GM23338 (cell line): ENCODE measurements around the gene CRADD. TPM values are rescaled to one million over a fixed set of nuclear protein-coding genes. Genes with fewer than 3 reads are reported as not detected.

ENCODE experiments used
- ATAC-seq: fragments of 200-7000 bp; cut with Tn5 transposase; 3 replicates; pipeline ENCODE4 v1.9.1; 2020
- DNase-seq: peaks from one replicate; pipeline ENCODE4 v3.0.0-alpha.2; 2015; ENCODE audit warnings: low spot score
- H2AFZ ChIP-seq: fragments of 200-600 bp; sonication (generic); 2 replicates; pipeline ENCODE4 v1.8.0; 2016; ENCODE audit warnings: antibody characterized with exemption, mild to moderate bottlenecking, moderate library complexity
- H3F3A ChIP-seq: fragments of 200-600 bp; sonication (generic); replicated peaks from 2 replicates; pipeline ENCODE4 v1.8.0; 2017; ENCODE audit warnings: antibody characterized with exemption, mixed run types, low read depth
- H3K27ac ChIP-seq: fragments of 200-600 bp; sonication (generic); 2 replicates; pipeline ENCODE4 v1.6.1; 2016; ENCODE audit warnings: low read depth
- H3K27me3 ChIP-seq: fragments of 200-600 bp; sonication (generic); 2 replicates; pipeline ENCODE4 v1.8.0; 2016; ENCODE audit warnings: mild to moderate bottlenecking, mixed run types, moderate library complexity; ENCODE audit not compliant: insufficient read depth
- H3K36me3 ChIP-seq: fragments of 200-600 bp; sonication (generic); 2 replicates; pipeline ENCODE4 v1.8.0; 2016; ENCODE audit warnings: mild to moderate bottlenecking; ENCODE audit not compliant: insufficient read depth
- H3K4me1 ChIP-seq: fragments of 200-600 bp; sonication (generic); 2 replicates; pipeline ENCODE4 v1.8.0; 2016; ENCODE audit warnings: mild to moderate bottlenecking, moderate library complexity; ENCODE audit not compliant: insufficient read depth
- H3K4me2 ChIP-seq: fragments of 200-600 bp; sonication (generic); 2 replicates; pipeline ENCODE4 v1.7.1; 2017; ENCODE audit warnings: mixed run types
- H3K4me3 ChIP-seq: fragments of 200-600 bp; sonication (generic); 2 replicates; pipeline ENCODE4 v1.6.1; 2016; ENCODE audit warnings: mixed run types
- H3K79me2 ChIP-seq: fragments of 200-600 bp; sonication (generic); replicated peaks from 2 replicates; pipeline ENCODE4 v1.8.0; 2017; ENCODE audit warnings: mild to moderate bottlenecking; ENCODE audit not compliant: insufficient read depth
- H3K9me2 ChIP-seq: fragments of 200-600 bp; sonication (generic); 2 replicates; pipeline ENCODE4 v1.8.0; 2017; ENCODE audit not compliant: insufficient read depth
- H4K20me1 ChIP-seq: fragments of 200-600 bp; sonication (generic); replicated peaks from 2 replicates; pipeline ENCODE4 v1.8.0; 2017; ENCODE audit warnings: mild to moderate bottlenecking; ENCODE audit not compliant: insufficient read depth
- H3K27ac Mint-ChIP-seq: 2 replicates; pipeline ENCODE4 v1.8.0; 2020; ENCODE audit warnings: inconsistent platforms, mild to moderate bottlenecking, moderate library complexity, mixed read lengths
- H3K27me3 Mint-ChIP-seq: 3 replicates; pipeline ENCODE4 v1.8.0; 2022; ENCODE audit warnings: low read depth, mild to moderate bottlenecking, moderate library complexity, mixed read lengths, inconsistent platforms; ENCODE audit not compliant: insufficient read depth, poor library complexity
- H3K36me3 Mint-ChIP-seq: 3 replicates; pipeline ENCODE4 v1.8.0; 2021; ENCODE audit warnings: low read depth, mild to moderate bottlenecking, inconsistent platforms, moderate library complexity, mixed read lengths
- H3K4me1 Mint-ChIP-seq: 3 replicates; pipeline ENCODE4 v1.8.0; 2020; ENCODE audit warnings: mild to moderate bottlenecking, inconsistent platforms, mixed read lengths
- H3K4me3 Mint-ChIP-seq: 3 replicates; pipeline ENCODE4 v1.8.0; 2021; ENCODE audit warnings: moderate library complexity, mild to moderate bottlenecking, inconsistent platforms, mixed read lengths
- H3K9me3 Mint-ChIP-seq: 3 replicates; pipeline ENCODE4 v1.8.0; 2020; ENCODE audit warnings: moderate library complexity, mild to moderate bottlenecking, inconsistent platforms, mixed read lengths
- EZH2 ChIP-seq: fragments of 200-600 bp; sonication (generic); IDR thresholded peaks from one replicate; pipeline ENCODE4 v1.8.0; 2017; ENCODE audit warnings: antibody characterized with exemption, mild to moderate bottlenecking, low read depth; ENCODE audit not compliant: unreplicated experiment
- EZH2phosphoT487 ChIP-seq: fragments of 200-600 bp; sonication (generic); IDR thresholded peaks from one replicate; pipeline ENCODE4 v1.8.1; 2018; ENCODE audit warnings: antibody characterized with exemption; ENCODE audit not compliant: unreplicated experiment
- JUNB ChIP-seq: IDR thresholded peaks from one replicate; pipeline ENCODE4 v1.6.1; 2016; ENCODE audit warnings: antibody characterized with exemption; ENCODE audit not compliant: unreplicated experiment
- POLR2AphosphoS5 ChIP-seq: IDR thresholded peaks from 2 replicates; pipeline ENCODE4 v1.6.1; 2016; ENCODE audit warnings: antibody characterized with exemption, low read depth
- ZNF331 ChIP-seq: fragments of 250-450 bp; sonication (Bioruptor Pico); IDR thresholded peaks from 2 replicates; pipeline ENCODE4 v1.5.0; 2020; ENCODE audit warnings: low read depth, mild to moderate bottlenecking, moderate library complexity
- polyA plus RNA-seq: library from polyadenylated mRNA; unstranded; fragments of >200 nt; fragmentation: Nextera tagmentation; extraction: Ambion mirVana; gene quantifications from 2 replicates; pipeline ENCODE4 v1.2.1, GENCODE V29; 2016
- total RNA-seq: library from RNA; depleted of rRNA; stranded (reverse); fragments of >200 nt; shearing (Covaris generic); gene quantifications from 2 replicates; pipeline ENCODE4 v1.2.3, GENCODE V29; 2014
- TF ChIP-seq, protein P1 (sequence below): IDR thresholded peaks from one replicate; pipeline ENCODE4 v1.6.1; 2018; ENCODE audit warnings: antibody characterized with exemption; ENCODE audit not compliant: unreplicated experiment
- TF ChIP-seq, protein P2 (sequence below): fragments of 250-450 bp; sonication (Bioruptor Pico); IDR thresholded peaks from 2 replicates; pipeline ENCODE4 v1.5.0; 2020; ENCODE audit warnings: mild to moderate bottlenecking, moderate library complexity
- TF ChIP-seq, protein P3 (sequence below), 2 experiments: fragments of 200-600 bp in 1 of 2; sonication (generic) in 1 of 2; conservative IDR thresholded peaks; 2 replicates each; pipeline versions ENCODE4 v1.5.1 to v1.6.1; 2016 to 2017; ENCODE audit warnings: antibody characterized with exemption in 2 of 2, low read depth in 2 of 2, mild to moderate bottlenecking in 2 of 2, moderate library complexity in 1 of 2

Gene CRADD
- total and polyA plus RNA-seq, 2 experiments from 2014 or later: 6.3 to 27.9 TPM

DNA sequence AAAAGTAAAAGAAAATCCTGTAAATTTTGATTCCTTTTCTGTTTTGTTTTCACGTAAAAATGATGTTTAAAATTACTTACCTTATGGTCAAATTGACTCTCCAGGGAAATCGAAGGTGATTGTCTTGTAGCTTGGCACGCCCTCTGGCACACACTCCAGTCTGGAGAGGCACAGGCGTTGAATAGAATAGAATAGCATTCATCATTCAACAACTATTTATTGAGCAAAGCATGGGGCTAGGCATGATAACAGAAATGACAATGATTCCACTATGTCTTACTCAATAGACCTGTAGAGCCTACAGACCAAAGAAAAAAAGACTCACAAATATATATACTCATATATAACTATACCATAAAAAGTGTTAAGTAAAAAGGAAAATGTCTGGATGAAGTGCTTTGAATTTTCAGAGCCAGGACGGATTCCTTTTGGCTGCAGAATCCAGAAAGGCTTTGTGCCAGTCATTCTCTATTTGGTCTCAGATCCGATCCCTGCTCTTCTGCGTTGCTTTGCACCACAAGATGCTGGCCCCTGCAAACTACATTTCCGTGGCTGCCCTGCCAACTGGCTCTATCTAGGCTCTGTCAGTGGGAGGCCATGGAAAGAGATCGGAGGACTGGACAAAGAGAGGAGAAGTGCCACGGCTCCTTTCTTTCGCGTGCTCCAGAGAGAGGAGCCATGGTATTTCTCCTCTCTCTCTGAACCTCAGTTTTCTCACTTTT lies 231.8 kb downstream of the CRADD start:
- Histone ChIP-seq H3F3A (no peaks in the 10 kb centered on the region), H3K27me3 (no peaks in the 10 kb centered on the region), H4K20me1 (no peaks in the 10 kb centered on the region), H3K27ac (no peak overlapping the region), H3K4me2 (no peak overlapping the region), H3K4me3 (no peak overlapping the region), H3K36me3 (no peaks in the 10 kb centered on the region), H3K4me1 (peaks cover 3% of the 10 kb centered on the region; the same call in 1 of the 2 replicates), H2AFZ (peak overlapping the region; percentile 23; the same call in 1 of the 2 replicates), H3K79me2 (no peaks in the 10 kb centered on the region), H3K9me2 (0 out of 2 replicates have a peak, but pooled peaks cover 2% of the 10 kb centered on the region)
- DNase-seq (no peak), ATAC-seq (no peak)
- Mint-ChIP-seq H3K27ac (no peak overlapping the region), H3K4me1 (no peaks in the 10 kb centered on the region; the same call in 2 of the 3 replicates), H3K4me3 (no peak overlapping the region), H3K36me3 (no peaks in the 10 kb centered on the region), H3K9me3 (no peaks in the 10 kb centered on the region), H3K27me3 (peaks cover 2% of the 10 kb centered on the region)
- TF ChIP-seq EZH2phosphoT487 (no peak), JUNB (no peak), EZH2 (no peak), ZNF331 (no peak), POLR2AphosphoS5 (no peak)
- TF ChIP-seq, protein P1, sequence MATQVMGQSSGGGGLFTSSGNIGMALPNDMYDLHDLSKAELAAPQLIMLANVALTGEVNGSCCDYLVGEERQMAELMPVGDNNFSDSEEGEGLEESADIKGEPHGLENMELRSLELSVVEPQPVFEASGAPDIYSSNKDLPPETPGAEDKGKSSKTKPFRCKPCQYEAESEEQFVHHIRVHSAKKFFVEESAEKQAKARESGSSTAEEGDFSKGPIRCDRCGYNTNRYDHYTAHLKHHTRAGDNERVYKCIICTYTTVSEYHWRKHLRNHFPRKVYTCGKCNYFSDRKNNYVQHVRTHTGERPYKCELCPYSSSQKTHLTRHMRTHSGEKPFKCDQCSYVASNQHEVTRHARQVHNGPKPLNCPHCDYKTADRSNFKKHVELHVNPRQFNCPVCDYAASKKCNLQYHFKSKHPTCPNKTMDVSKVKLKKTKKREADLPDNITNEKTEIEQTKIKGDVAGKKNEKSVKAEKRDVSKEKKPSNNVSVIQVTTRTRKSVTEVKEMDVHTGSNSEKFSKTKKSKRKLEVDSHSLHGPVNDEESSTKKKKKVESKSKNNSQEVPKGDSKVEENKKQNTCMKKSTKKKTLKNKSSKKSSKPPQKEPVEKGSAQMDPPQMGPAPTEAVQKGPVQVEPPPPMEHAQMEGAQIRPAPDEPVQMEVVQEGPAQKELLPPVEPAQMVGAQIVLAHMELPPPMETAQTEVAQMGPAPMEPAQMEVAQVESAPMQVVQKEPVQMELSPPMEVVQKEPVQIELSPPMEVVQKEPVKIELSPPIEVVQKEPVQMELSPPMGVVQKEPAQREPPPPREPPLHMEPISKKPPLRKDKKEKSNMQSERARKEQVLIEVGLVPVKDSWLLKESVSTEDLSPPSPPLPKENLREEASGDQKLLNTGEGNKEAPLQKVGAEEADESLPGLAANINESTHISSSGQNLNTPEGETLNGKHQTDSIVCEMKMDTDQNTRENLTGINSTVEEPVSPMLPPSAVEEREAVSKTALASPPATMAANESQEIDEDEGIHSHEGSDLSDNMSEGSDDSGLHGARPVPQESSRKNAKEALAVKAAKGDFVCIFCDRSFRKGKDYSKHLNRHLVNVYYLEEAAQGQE: no peak
- TF ChIP-seq, protein P2, sequence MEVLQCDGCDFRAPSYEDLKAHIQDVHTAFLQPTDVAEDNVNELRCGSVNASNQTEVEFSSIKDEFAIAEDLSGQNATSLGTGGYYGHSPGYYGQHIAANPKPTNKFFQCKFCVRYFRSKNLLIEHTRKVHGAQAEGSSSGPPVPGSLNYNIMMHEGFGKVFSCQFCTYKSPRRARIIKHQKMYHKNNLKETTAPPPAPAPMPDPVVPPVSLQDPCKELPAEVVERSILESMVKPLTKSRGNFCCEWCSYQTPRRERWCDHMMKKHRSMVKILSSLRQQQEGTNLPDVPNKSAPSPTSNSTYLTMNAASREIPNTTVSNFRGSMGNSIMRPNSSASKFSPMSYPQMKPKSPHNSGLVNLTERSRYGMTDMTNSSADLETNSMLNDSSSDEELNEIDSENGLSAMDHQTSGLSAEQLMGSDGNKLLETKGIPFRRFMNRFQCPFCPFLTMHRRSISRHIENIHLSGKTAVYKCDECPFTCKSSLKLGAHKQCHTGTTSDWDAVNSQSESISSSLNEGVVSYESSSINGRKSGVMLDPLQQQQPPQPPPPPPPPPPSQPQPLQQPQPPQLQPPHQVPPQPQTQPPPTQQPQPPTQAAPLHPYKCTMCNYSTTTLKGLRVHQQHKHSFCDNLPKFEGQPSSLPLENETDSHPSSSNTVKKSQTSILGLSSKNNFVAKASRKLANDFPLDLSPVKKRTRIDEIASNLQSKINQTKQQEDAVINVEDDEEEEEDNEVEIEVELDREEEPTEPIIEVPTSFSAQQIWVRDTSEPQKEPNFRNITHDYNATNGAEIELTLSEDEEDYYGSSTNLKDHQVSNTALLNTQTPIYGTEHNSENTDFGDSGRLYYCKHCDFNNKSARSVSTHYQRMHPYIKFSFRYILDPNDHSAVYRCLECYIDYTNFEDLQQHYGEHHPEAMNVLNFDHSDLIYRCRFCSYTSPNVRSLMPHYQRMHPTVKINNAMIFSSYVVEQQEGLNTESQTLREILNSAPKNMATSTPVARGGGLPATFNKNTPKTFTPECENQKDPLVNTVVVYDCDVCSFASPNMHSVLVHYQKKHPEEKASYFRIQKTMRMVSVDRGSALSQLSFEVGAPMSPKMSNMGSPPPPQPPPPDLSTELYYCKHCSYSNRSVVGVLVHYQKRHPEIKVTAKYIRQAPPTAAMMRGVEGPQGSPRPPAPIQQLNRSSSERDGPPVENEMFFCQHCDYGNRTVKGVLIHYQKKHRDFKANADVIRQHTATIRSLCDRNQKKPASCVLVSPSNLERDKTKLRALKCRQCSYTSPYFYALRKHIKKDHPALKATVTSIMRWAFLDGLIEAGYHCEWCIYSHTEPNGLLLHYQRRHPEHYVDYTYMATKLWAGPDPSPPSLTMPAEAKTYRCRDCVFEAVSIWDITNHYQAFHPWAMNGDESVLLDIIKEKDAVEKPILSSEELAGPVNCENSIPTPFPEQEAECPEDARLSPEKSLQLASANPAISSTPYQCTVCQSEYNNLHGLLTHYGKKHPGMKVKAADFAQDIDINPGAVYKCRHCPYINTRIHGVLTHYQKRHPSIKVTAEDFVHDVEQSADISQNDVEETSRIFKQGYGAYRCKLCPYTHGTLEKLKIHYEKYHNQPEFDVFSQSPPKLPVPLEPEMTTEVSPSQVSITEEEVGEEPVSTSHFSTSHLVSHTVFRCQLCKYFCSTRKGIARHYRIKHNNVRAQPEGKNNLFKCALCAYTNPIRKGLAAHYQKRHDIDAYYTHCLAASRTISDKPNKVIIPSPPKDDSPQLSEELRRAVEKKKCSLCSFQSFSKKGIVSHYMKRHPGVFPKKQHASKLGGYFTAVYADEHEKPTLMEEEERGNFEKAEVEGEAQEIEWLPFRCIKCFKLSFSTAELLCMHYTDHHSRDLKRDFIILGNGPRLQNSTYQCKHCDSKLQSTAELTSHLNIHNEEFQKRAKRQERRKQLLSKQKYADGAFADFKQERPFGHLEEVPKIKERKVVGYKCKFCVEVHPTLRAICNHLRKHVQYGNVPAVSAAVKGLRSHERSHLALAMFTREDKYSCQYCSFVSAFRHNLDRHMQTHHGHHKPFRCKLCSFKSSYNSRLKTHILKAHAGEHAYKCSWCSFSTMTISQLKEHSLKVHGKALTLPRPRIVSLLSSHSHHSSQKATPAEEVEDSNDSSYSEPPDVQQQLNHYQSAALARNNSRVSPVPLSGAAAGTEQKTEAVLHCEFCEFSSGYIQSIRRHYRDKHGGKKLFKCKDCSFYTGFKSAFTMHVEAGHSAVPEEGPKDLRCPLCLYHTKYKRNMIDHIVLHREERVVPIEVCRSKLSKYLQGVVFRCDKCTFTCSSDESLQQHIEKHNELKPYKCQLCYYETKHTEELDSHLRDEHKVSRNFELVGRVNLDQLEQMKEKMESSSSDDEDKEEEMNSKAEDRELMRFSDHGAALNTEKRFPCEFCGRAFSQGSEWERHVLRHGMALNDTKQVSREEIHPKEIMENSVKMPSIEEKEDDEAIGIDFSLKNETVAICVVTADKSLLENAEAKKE: no peak
- TF ChIP-seq, protein P3, sequence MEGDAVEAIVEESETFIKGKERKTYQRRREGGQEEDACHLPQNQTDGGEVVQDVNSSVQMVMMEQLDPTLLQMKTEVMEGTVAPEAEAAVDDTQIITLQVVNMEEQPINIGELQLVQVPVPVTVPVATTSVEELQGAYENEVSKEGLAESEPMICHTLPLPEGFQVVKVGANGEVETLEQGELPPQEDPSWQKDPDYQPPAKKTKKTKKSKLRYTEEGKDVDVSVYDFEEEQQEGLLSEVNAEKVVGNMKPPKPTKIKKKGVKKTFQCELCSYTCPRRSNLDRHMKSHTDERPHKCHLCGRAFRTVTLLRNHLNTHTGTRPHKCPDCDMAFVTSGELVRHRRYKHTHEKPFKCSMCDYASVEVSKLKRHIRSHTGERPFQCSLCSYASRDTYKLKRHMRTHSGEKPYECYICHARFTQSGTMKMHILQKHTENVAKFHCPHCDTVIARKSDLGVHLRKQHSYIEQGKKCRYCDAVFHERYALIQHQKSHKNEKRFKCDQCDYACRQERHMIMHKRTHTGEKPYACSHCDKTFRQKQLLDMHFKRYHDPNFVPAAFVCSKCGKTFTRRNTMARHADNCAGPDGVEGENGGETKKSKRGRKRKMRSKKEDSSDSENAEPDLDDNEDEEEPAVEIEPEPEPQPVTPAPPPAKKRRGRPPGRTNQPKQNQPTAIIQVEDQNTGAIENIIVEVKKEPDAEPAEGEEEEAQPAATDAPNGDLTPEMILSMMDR (conservative IDR thresholded peaks at IDR 0.05; ENCODE audit: low read depth in 2 of 2): no peak
